RWPE2 (cell line): ENCODE results near the gene FMOD.

Experiments
- ATAC-seq: fragments of 200-7000 bp; cut with Tn5 transposase; 3 replicates; pipeline ENCODE4 v1.9.1; 2021; ENCODE audit warnings: low read depth
- DNase-seq: peaks from one replicate; pipeline ENCODE4 v3.0.0-alpha.2; 2020; ENCODE audit warnings: low spot score
- H3K27ac ChIP-seq: fragments of 450-650 bp; 2 replicates; pipeline ENCODE4 v1.5.1; 2017; ENCODE audit warnings: mild to moderate bottlenecking; ENCODE audit not compliant: poor library complexity, severe bottlenecking
- H3K27me3 ChIP-seq: fragments of 250-450 bp; sonication (Bioruptor Pico); 2 replicates; pipeline ENCODE4 v1.5.1; 2021; ENCODE audit warnings: mild to moderate bottlenecking, moderate library complexity; ENCODE audit not compliant: insufficient read depth, poor library complexity, severe bottlenecking
- H3K36me3 ChIP-seq: fragments of 250-450 bp; sonication (Bioruptor Pico); 2 replicates; pipeline ENCODE4 v1.5.1; 2020; ENCODE audit warnings: low read depth, mild to moderate bottlenecking, moderate library complexity
- H3K4me1 ChIP-seq: fragments of 250-450 bp; sonication (Bioruptor Pico); 2 replicates; pipeline ENCODE4 v1.5.1; 2021; ENCODE audit warnings: mild to moderate bottlenecking, moderate library complexity; ENCODE audit not compliant: insufficient read depth, poor library complexity, severe bottlenecking
- H3K4me3 ChIP-seq: fragments of 250-450 bp; sonication (Bioruptor Pico); 2 replicates; pipeline ENCODE4 v1.5.1; 2021; ENCODE audit warnings: mild to moderate bottlenecking, moderate library complexity; ENCODE audit not compliant: severe bottlenecking
- H3K9me3 ChIP-seq: fragments of 250-450 bp; sonication (Bioruptor Pico); 2 replicates; pipeline ENCODE4 v1.5.1; 2021; ENCODE audit warnings: mild to moderate bottlenecking, moderate library complexity; ENCODE audit not compliant: severe bottlenecking
- CTCF ChIP-seq: fragments of 450-650 bp; IDR thresholded peaks from one replicate; pipeline ENCODE4 v1.5.1; 2017; ENCODE audit warnings: mild to moderate bottlenecking, moderate library complexity; ENCODE audit not compliant: poor library complexity, severe bottlenecking

Gene FMOD

DNA sequence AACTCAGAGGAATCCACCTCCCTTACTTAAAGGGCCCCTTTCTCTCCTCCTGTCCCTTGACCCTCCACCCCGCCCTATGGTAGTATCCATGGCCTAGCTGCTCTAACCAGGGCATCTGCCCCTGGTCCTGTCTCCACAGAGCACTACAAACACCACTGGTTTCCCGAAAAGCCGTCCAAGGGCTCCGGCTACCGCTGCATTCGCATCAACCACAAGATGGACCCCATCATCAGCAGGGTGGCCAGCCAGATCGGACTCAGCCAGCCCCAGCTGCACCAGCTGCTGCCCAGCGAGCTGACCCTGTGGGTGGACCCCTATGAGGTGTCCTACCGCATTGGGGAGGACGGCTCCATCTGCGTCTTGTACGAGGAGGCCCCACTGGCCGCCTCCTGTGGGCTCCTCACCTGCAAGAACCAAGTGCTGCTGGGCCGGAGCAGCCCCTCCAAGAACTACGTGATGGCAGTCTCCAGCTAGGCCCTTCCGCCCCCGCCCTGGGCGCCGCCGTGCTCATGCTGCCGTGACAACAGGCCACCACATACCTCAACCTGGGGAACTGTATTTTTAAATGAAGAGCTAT is 43.9 kb downstream of the FMOD start:
- peaks cover 20% of the 10 kb centered on the region for H3K4me1 ChIP-seq
- DNase-seq (no peak), ATAC-seq (no peak)
- peak overlapping the region; percentile 72 for H3K27ac ChIP-seq
- H3K4me3 ChIP-seq = peak overlapping the region; percentile 83
- no peaks in the 10 kb centered on the region for H3K27me3 ChIP-seq
- peak; percentile 36 for TF ChIP-seq CTCF
- H3K9me3 ChIP-seq = no peaks in the 10 kb centered on the region
- peaks cover 21% of the 10 kb centered on the region for H3K36me3 ChIP-seq

- peak overlapping the region; percentile 83 for H3K4me3 ChIP-seq
- peak overlapping the region; percentile 72 for H3K27ac ChIP-seq
- ATAC-seq (peak; percentile 65), DNase-seq (peak; percentile 94)
- no peaks in the 10 kb centered on the region for H3K27me3 ChIP-seq
- no peaks in the 10 kb centered on the region for H3K9me3 ChIP-seq
- H3K4me1 ChIP-seq = peaks cover 20% of the 10 kb centered on the region
- TF ChIP-seq CTCF = peak; percentile 56
- H3K36me3 ChIP-seq = peaks cover 21% of the 10 kb centered on the region
Measured at GRCh38 chr1:203306089-203306964, 44.6 kb downstream of the FMOD start.

GRCh38 chr1:203305809-203306088 is 45.2 kb downstream of the FMOD start:
- peaks cover 21% of the 10 kb centered on the region for H3K36me3 ChIP-seq
- H3K4me3 ChIP-seq = peak overlapping the region; percentile 83
- no peaks in the 10 kb centered on the region for H3K9me3 ChIP-seq
- H3K4me1 ChIP-seq = peaks cover 20% of the 10 kb centered on the region
- no peak for TF ChIP-seq CTCF
- ATAC-seq = peak; percentile 24
- DNase-seq = no peak
- H3K27me3 ChIP-seq = no peaks in the 10 kb centered on the region
- peak overlapping the region; percentile 72 for H3K27ac ChIP-seq

DNA sequence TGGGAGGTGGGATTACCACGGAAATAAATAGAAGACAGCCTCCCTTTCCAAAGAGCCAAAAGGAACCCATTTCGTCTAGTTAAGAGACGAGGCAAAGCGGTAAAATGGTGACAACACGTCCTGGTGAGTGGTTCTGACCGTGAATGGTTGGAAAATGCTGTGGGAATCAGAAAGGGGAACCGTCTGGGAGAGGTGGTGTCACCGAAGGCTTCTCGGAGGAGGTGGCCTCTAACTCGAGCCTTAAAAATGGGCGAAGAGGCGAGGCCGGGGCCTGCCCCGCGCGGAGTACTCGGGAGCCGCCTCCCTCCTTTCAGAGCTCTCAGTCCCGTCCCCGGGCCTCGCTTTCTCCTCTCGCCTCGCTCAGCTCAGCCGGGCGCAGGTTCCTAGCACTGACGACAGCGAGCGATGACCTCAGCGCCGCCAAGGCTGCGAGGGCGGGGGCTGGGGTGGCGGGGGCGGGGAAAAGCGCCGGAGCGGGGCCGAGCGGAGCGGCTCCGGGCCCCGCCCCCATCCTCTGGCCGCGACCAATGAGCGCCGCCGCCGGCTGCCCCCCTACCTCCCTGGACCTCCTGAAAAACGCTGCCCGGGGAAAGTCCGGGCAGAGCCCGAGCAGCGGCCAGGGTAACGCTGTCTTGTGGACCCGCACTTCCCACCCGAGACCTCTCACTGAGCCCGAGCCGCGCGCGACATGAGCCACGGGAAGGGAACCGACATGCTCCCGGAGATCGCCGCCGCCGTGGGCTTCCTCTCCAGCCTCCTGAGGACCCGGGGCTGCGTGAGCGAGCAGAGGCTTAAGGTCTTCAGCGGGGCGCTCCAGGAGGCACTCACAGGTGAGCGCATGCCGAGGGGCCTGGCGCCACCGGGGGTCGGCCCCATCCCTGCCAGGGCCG is 45.8 kb downstream of the FMOD start, which contains the start of gene BTG2:
BTG2 (plus strand) TSS at position 601 of the 890 bp plus-strand sequence; CDS start at position 689, 88 bp downstream.
- Histone ChIP-seq H3K9me3 (no peaks in the 10 kb centered on the region), H3K4me1 (peaks cover 20% of the 10 kb centered on the region), H3K36me3 (peaks cover 21% of the 10 kb centered on the region), H3K27me3 (no peaks in the 10 kb centered on the region), H3K4me3 (peak within 1 kb of the TSS; percentile 83), H3K27ac (peak within 1 kb of the TSS; percentile 72)
- TF ChIP-seq CTCF = no peak
- peak; percentile 87 for ATAC-seq
- peak; percentile 85 for DNase-seq
